ENCODE measurements around the gene LEMD2. TPM values are rescaled to one million over a fixed set of nuclear protein-coding genes. Genes with fewer than 3 reads are reported as not detected.

LEMD2 gene
- total and polyA plus RNA-seq, 9 of the 15 experiments (the other 6 are each of a cell fraction or from before 2014, with no cell fraction given): 0.32 to 46.3 (median 30.8) TPM

DNA sequence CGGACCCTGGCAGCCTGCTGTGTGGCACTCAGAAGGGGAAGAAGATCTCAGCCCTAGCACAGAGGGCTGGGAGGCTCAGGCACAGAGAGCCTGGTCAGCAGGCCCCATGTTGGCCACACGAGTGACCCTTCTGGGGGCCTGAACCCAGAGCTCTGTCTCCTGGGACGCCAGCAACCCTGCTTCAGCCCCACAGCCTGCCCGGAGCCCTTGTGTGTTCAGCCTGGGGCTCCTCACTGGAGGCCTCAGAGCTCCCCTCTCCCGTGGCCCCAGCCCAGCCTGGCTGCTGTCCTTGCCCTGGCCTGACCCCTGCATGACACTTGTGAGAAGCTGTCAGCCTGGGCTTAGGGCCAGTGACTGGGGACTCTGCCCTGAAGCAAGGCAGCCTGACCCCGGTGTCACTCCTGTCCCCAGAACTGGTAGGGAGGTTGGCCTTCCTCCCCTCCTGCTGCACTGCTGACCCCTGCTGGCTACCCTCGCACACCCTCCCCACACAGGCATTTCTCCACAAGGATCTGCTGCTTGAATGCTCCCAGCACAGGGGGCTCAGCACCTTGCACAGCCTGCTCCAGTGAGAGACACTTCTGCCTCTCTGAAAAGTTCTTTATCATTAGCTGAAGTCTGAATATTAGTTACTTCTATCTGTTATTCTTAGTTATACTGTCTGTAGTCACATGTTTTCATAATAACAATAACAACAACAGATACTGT lies 26.9 kb downstream of the LEMD2 start (continued):
- TF ChIP-seq, protein P1, sequence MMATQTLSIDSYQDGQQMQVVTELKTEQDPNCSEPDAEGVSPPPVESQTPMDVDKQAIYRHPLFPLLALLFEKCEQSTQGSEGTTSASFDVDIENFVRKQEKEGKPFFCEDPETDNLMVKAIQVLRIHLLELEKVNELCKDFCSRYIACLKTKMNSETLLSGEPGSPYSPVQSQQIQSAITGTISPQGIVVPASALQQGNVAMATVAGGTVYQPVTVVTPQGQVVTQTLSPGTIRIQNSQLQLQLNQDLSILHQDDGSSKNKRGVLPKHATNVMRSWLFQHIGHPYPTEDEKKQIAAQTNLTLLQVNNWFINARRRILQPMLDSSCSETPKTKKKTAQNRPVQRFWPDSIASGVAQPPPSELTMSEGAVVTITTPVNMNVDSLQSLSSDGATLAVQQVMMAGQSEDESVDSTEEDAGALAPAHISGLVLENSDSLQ (IDR thresholded peaks at IDR 0.05): peak; percentile 82
- TF ChIP-seq, protein P2, sequence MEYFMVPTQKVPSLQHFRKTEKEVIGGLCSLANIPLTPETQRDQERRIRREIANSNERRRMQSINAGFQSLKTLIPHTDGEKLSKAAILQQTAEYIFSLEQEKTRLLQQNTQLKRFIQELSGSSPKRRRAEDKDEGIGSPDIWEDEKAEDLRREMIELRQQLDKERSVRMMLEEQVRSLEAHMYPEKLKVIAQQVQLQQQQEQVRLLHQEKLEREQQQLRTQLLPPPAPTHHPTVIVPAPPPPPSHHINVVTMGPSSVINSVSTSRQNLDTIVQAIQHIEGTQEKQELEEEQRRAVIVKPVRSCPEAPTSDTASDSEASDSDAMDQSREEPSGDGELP (CRISPR knock-in tag; IDR thresholded peaks at IDR 0.05; ENCODE audit: borderline replicate concordance): peak; percentile 50; the same call in 1 of the 2 replicates
- TF ChIP-seq MYC (IDR thresholded peaks at IDR 0.05; ENCODE audit: low read depth, low read length) (0 out of 2 replicates have a peak, but pooled peaks have one; percentile 38), MYC (CRISPR knock-in tag; IDR thresholded peaks at IDR 0.05; ENCODE audit: borderline replicate concordance, low read depth) (no peak), NRF1 (conservative IDR thresholded peaks at IDR 0.05 in 1 of 2, IDR thresholded peaks at IDR 0.05 in 1 of 2) (peak in 1 of 2 experiments; percentile 44; a peak in 1 of 4 replicates), HNRNPK (IDR thresholded peaks at IDR 0.05; ENCODE audit: low read depth, low read length, poor library complexity, severe bottlenecking) (no peak), MEIS2 (IDR thresholded peaks at IDR 0.05; ENCODE audit: partially characterized antibody) (peak; percentile 76), POLR2H (tag; IDR thresholded peaks at IDR 0.05; ENCODE audit: low read depth) (no peak), JUND (IDR thresholded peaks at IDR 0.05; ENCODE audit: borderline replicate concordance, low read depth, low read length) (peak; percentile 44; the same call in 1 of the 2 replicates), JUND (tag; IDR thresholded peaks at IDR 0.05; ENCODE audit: borderline replicate concordance, low read depth, low read length) (no peak; the same call in 2 of the 3 replicates), RAD21 (CRISPR knock-in tag; conservative IDR thresholded peaks at IDR 0.05 in 1 of 2, IDR thresholded peaks at IDR 0.05 in 1 of 2) (peak; percentile 85 to 96), WHSC1 (IDR thresholded peaks at IDR 0.05; ENCODE audit: low read length) (no peak), EHMT2 (IDR thresholded peaks at IDR 0.05) (peak; percentile 67; the same call in 1 of the 2 replicates), FOXK2 (conservative IDR thresholded peaks at IDR 0.05 in 1 of 2, IDR thresholded peaks at IDR 0.05 in 1 of 2; ENCODE audit: low read depth in 2 of 2) (peak in 1 of 2 experiments; percentile 26; a peak in 1 of 4 replicates), RHOXF2B (CRISPR knock-in tag; conservative IDR thresholded peaks at IDR 0.05) (no peak)
- TF ChIP-seq, protein P3, sequence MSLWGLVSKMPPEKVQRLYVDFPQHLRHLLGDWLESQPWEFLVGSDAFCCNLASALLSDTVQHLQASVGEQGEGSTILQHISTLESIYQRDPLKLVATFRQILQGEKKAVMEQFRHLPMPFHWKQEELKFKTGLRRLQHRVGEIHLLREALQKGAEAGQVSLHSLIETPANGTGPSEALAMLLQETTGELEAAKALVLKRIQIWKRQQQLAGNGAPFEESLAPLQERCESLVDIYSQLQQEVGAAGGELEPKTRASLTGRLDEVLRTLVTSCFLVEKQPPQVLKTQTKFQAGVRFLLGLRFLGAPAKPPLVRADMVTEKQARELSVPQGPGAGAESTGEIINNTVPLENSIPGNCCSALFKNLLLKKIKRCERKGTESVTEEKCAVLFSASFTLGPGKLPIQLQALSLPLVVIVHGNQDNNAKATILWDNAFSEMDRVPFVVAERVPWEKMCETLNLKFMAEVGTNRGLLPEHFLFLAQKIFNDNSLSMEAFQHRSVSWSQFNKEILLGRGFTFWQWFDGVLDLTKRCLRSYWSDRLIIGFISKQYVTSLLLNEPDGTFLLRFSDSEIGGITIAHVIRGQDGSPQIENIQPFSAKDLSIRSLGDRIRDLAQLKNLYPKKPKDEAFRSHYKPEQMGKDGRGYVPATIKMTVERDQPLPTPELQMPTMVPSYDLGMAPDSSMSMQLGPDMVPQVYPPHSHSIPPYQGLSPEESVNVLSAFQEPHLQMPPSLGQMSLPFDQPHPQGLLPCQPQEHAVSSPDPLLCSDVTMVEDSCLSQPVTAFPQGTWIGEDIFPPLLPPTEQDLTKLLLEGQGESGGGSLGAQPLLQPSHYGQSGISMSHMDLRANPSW (CRISPR knock-in tag; IDR thresholded peaks at IDR 0.05): peak; percentile 57; the same call in 1 of the 2 replicates
- TF ChIP-seq, protein P4, sequence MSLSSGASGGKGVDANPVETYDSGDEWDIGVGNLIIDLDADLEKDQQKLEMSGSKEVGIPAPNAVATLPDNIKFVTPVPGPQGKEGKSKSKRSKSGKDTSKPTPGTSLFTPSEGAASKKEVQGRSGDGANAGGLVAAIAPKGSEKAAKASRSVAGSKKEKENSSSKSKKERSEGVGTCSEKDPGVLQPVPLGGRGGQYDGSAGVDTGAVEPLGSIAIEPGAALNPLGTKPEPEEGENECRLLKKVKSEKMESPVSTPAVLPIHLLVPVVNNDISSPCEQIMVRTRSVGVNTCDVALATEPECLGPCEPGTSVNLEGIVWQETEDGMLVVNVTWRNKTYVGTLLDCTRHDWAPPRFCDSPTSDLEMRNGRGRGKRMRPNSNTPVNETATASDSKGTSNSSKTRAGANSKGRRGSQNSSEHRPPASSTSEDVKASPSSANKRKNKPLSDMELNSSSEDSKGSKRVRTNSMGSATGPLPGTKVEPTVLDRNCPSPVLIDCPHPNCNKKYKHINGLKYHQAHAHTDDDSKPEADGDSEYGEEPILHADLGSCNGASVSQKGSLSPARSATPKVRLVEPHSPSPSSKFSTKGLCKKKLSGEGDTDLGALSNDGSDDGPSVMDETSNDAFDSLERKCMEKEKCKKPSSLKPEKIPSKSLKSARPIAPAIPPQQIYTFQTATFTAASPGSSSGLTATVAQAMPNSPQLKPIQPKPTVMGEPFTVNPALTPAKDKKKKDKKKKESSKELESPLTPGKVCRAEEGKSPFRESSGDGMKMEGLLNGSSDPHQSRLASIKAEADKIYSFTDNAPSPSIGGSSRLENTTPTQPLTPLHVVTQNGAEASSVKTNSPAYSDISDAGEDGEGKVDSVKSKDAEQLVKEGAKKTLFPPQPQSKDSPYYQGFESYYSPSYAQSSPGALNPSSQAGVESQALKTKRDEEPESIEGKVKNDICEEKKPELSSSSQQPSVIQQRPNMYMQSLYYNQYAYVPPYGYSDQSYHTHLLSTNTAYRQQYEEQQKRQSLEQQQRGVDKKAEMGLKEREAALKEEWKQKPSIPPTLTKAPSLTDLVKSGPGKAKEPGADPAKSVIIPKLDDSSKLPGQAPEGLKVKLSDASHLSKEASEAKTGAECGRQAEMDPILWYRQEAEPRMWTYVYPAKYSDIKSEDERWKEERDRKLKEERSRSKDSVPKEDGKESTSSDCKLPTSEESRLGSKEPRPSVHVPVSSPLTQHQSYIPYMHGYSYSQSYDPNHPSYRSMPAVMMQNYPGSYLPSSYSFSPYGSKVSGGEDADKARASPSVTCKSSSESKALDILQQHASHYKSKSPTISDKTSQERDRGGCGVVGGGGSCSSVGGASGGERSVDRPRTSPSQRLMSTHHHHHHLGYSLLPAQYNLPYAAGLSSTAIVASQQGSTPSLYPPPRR (CRISPR knock-in tag; IDR thresholded peaks at IDR 0.05; ENCODE audit: borderline replicate concordance): no peak

All from K562 (cell line).